Measurements from ENCODE around the gene TEX2. TPM values are rescaled to one million over a fixed set of nuclear protein-coding genes. Genes with fewer than 3 reads are reported as not detected.
"Not testable (repeated sequence)": the region's sequence is repeated elsewhere in the genome, so short reads cannot be mapped to it uniquely, and the experiment has no call there.

TEX2 gene
- total and polyA plus RNA-seq, 2 experiments from 2014 or later, result 26.9 to 37.0 TPM

- Histone ChIP-seq H3K9me2 (ENCODE audit: insufficient read depth) (no peaks in the 10 kb centered on the region), H3K4me1 (ENCODE audit: insufficient read depth) (peaks cover 9% of the 10 kb centered on the region; the same call in 1 of the 2 replicates), H3K4me3 (no peak overlapping the region), H3F3A (ENCODE audit: insufficient read depth) (peaks cover 2% of the 10 kb centered on the region; the same call in 1 of the 2 replicates), H4K20me1 (ENCODE audit: insufficient read depth) (no peaks in the 10 kb centered on the region), H3K9me3 (ENCODE audit: low read depth) (no peaks in the 10 kb centered on the region), H3K9ac (no peak overlapping the region), H3K36me3 (ENCODE audit: low read depth) (no peaks in the 10 kb centered on the region), H2AFZ (no peak overlapping the region), H3K4me2 (ENCODE audit: unreplicated experiment) (no peak overlapping the region), H3K27ac (no peak overlapping the region), H3K79me2 (ENCODE audit: insufficient read depth) (peaks cover 97% of the 10 kb centered on the region), H3K27me3 (replicated peaks; ENCODE audit: insufficient read depth) (no peaks in the 10 kb centered on the region)
- TF ChIP-seq EZH2 (IDR thresholded peaks at IDR 0.05; ENCODE audit: insufficient read depth, poor library complexity, severe bottlenecking) (no peak), EZH2phosphoT487 (IDR thresholded peaks at IDR 0.05; ENCODE audit: insufficient read depth, low read depth) (no peak)
- in situ Hi-C loops (cut with MboI), result no loop called here
- 79 to 88% methylated on average over 4 of the region's 4 CpGs for WGBS, 2 experiments (ENCODE audit: low coverage in 1 of 2, low lambda C conversion rate in 2 of 2, missing lambda C conversion rate in 2 of 2)
- no peak for DNase-seq
Measured at GRCh38 chr17:64223931-64224629, 39.0 kb downstream of the TEX2 start.

DNA sequence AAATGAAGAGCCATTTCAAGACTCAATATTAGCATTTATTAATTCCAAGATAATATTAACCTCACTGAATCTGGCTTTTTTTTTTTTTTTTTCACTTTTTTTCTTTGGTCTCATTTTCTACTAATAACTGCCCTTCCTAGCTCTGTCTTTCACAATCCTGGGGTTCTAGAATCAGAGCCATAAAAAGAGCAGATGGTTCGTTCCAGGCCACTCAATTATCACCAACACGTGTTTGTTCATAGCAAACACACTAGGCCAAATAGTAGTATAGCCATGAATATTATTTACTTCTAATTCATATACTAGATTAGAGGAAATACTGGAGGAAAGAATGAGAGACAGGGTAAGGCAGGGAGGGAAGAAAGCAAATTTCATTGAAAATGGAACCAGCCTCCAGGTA lies 39.8 kb downstream of the TEX2 start:
- no peaks in the 10 kb centered on the region for H3K9me3 ChIP-seq (ENCODE audit: low read depth)
- H3K27ac ChIP-seq, result no peak overlapping the region
- no peaks in the 10 kb centered on the region for H4K20me1 ChIP-seq (ENCODE audit: insufficient read depth)
- DNase-seq, result no peak
- WGBS, 2 experiments (ENCODE audit: low coverage in 1 of 2, low lambda C conversion rate in 2 of 2, missing lambda C conversion rate in 2 of 2), result 74 to 75% methylated on average over 2 of the region's 2 CpGs
- in situ Hi-C loops (cut with MboI), result no loop called here
- H3K9ac ChIP-seq, result no peak overlapping the region
- H3K79me2 ChIP-seq (ENCODE audit: insufficient read depth), result peaks cover 97% of the 10 kb centered on the region
- H3K4me2 ChIP-seq (ENCODE audit: unreplicated experiment), result no peak overlapping the region
- no peak overlapping the region for H3K4me3 ChIP-seq
- H3K4me1 ChIP-seq (ENCODE audit: insufficient read depth), result peaks cover 9% of the 10 kb centered on the region; the same call in 1 of the 2 replicates
- TF ChIP-seq EZH2phosphoT487 (IDR thresholded peaks at IDR 0.05; ENCODE audit: insufficient read depth, low read depth) (no peak), EZH2 (IDR thresholded peaks at IDR 0.05; ENCODE audit: insufficient read depth, poor library complexity, severe bottlenecking) (no peak)
- no peaks in the 10 kb centered on the region for H3K36me3 ChIP-seq (ENCODE audit: low read depth)
- no peaks in the 10 kb centered on the region; the same call in 1 of the 2 replicates for H3F3A ChIP-seq (ENCODE audit: insufficient read depth)
- H3K27me3 ChIP-seq (replicated peaks; ENCODE audit: insufficient read depth), result no peaks in the 10 kb centered on the region
- H3K9me2 ChIP-seq (ENCODE audit: insufficient read depth), result no peaks in the 10 kb centered on the region
- no peak overlapping the region for H2AFZ ChIP-seq

DNA sequence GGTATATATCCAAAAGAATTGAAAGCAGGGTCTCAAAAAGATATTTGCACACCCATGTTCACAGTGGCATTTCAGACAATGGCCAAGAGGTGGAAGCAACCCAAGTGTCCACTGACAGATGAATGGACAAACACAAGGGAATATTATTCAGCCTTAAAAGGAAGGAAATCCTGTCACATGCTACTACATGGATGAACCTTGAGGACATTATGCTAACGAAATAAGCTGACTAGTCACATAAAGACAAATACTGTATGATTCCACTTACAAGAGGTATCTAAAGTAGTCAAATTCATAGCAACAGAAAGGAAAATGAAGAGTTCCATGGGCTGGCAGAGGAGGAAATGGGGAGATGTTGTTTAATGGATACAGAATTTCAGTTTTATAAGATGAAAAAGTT lies 41.4 kb downstream of the TEX2 start:
- Histone ChIP-seq H3K4me2 (ENCODE audit: unreplicated experiment) (no peak overlapping the region), H3K36me3 (ENCODE audit: low read depth) (no peaks in the 10 kb centered on the region), H3K79me2 (ENCODE audit: insufficient read depth) (peaks cover 97% of the 10 kb centered on the region), H3K9me3 (ENCODE audit: low read depth) (no peaks in the 10 kb centered on the region), H4K20me1 (ENCODE audit: insufficient read depth) (no peaks in the 10 kb centered on the region), H3K4me3 (no peak overlapping the region), H3K27ac (no peak overlapping the region), H3F3A (ENCODE audit: insufficient read depth) (no peaks in the 10 kb centered on the region; the same call in 1 of the 2 replicates), H3K9ac (no peak overlapping the region), H3K9me2 (ENCODE audit: insufficient read depth) (no peaks in the 10 kb centered on the region), H3K4me1 (ENCODE audit: insufficient read depth) (peaks cover 18% of the 10 kb centered on the region), H2AFZ (no peak overlapping the region), H3K27me3 (replicated peaks; ENCODE audit: insufficient read depth) (no peaks in the 10 kb centered on the region)
- in situ Hi-C loops (cut with MboI), result no loop called here
- TF ChIP-seq EZH2 (IDR thresholded peaks at IDR 0.05; ENCODE audit: insufficient read depth, poor library complexity, severe bottlenecking) (no peak), EZH2phosphoT487 (IDR thresholded peaks at IDR 0.05; ENCODE audit: insufficient read depth, low read depth) (no peak)
- 88 to 100% methylated on average over 1 of the region's 1 CpG for WGBS, 2 experiments (ENCODE audit: low coverage in 1 of 2, low lambda C conversion rate in 2 of 2, missing lambda C conversion rate in 2 of 2)
- DNase-seq, result no peak

DNA sequence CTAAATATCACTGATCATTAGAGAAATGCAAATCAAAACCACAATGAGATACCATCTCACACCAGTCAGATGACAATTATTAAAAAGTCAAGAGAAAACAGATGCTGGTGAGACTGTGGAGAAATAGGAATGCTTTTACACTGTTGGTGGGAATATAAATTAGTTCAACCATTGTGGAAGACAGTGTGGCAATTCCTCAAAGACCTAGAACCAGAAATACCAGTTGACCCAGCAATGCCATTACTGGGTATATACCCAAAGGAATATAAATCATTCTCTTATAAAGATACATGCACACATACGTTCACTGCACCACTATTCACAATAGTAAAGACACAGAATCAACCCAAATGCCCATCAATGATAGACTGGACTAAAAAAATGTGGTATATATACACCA lies 42.5 kb downstream of the TEX2 start:
- H3K27me3 ChIP-seq (replicated peaks; ENCODE audit: insufficient read depth); H3K9ac ChIP-seq; H3K36me3 ChIP-seq (ENCODE audit: low read depth); DNase-seq; H3K4me2 ChIP-seq (ENCODE audit: unreplicated experiment); in situ Hi-C loops (cut with MboI); H3K9me3 ChIP-seq (ENCODE audit: low read depth); H2AFZ ChIP-seq; H3K9me2 ChIP-seq (ENCODE audit: insufficient read depth); H4K20me1 ChIP-seq (ENCODE audit: insufficient read depth); H3K27ac ChIP-seq; H3K4me3 ChIP-seq: not testable (repeated sequence)
- H3F3A ChIP-seq (ENCODE audit: insufficient read depth), result peaks cover 11% of the 10 kb centered on the region
- peaks cover 20% of the 10 kb centered on the region for H3K4me1 ChIP-seq (ENCODE audit: insufficient read depth)
- peaks cover 89% of the 10 kb centered on the region for H3K79me2 ChIP-seq (ENCODE audit: insufficient read depth)
- 86 to 94% methylated on average over 1 of the region's 1 CpG for WGBS, 2 experiments (ENCODE audit: low coverage in 1 of 2, low lambda C conversion rate in 2 of 2, missing lambda C conversion rate in 2 of 2)

Measured in GM23248 (cell line).